OCI-LY1 (cell line): ENCODE results near the gene MUC5AC.

ENCODE experiments used
- H2AFZ ChIP-seq: fragments of 200-600 bp; sonication (generic), shearing (Covaris generic); 2 replicates; pipeline ENCODE4 v1.6.0; 2014; ENCODE audit warnings: antibody characterized with exemption, mild to moderate bottlenecking, low read length
- H3F3A ChIP-seq: fragments of 200-600 bp; sonication (generic), shearing (Covaris generic); 2 replicates; pipeline ENCODE4 v1.6.0; 2014; ENCODE audit warnings: mild to moderate bottlenecking, antibody characterized with exemption, low read length, moderate library complexity; ENCODE audit not compliant: insufficient read depth
- H3K27ac ChIP-seq: fragments of 200-600 bp; sonication (generic); 2 replicates; pipeline ENCODE4 v1.5.1; 2014; ENCODE audit warnings: low read length, mixed run types, mild to moderate bottlenecking, low read depth; ENCODE audit not compliant: poor library complexity, severe bottlenecking
- H3K27me3 ChIP-seq: fragments of 200-600 bp; sonication (generic); 2 replicates; pipeline ENCODE4 v1.6.0; 2014; ENCODE audit warnings: antibody characterized with exemption, mild to moderate bottlenecking, low read length, moderate library complexity; ENCODE audit not compliant: insufficient read depth
- H3K36me3 ChIP-seq: fragments of 200-600 bp; sonication (generic); 2 replicates; pipeline ENCODE4 v1.6.1; 2014; ENCODE audit warnings: mild to moderate bottlenecking, antibody characterized with exemption, low read length, moderate library complexity, mixed read lengths; ENCODE audit not compliant: insufficient read depth
- H3K4me1 ChIP-seq: fragments of 200-600 bp; sonication (generic); 2 replicates; pipeline ENCODE4 v1.5.1; 2014; ENCODE audit warnings: mild to moderate bottlenecking, low read length, moderate library complexity; ENCODE audit not compliant: insufficient read depth, severe bottlenecking
- H3K4me2 ChIP-seq: fragments of 200-600 bp; sonication (generic), shearing (Covaris generic); 2 replicates; pipeline ENCODE4 v1.6.1; 2014; ENCODE audit warnings: low read length
- H3K4me3 ChIP-seq: fragments of 200-600 bp; sonication (generic); 2 replicates; pipeline ENCODE4 v1.5.1; 2014; ENCODE audit warnings: low read length, low read depth, mild to moderate bottlenecking, mixed read lengths; ENCODE audit not compliant: poor library complexity, severe bottlenecking
- H3K79me2 ChIP-seq: fragments of 200-600 bp; shearing (Covaris generic); 2 replicates; pipeline ENCODE4 v1.6.1; 2016; ENCODE audit warnings: mixed run types, low read length, mixed read lengths; ENCODE audit not compliant: insufficient read depth
- H3K9ac ChIP-seq: fragments of 200-600 bp; sonication (generic), shearing (Covaris generic); 2 replicates; pipeline ENCODE4 v1.6.1; 2014; ENCODE audit warnings: mild to moderate bottlenecking, low read length, mixed read lengths
- H3K9me2 ChIP-seq: fragments of 200-600 bp; sonication (generic), shearing (Covaris generic); 2 replicates; pipeline ENCODE4 v1.6.1; 2014; ENCODE audit warnings: low read depth, mild to moderate bottlenecking, low read length, mixed read lengths
- H3K9me3 ChIP-seq: fragments of 200-600 bp; shearing (Covaris generic); 2 replicates; pipeline ENCODE4 v1.6.1; 2014; ENCODE audit warnings: low read length, mixed read lengths
- H4K20me1 ChIP-seq: fragments of 200-600 bp; sonication (generic), shearing (Covaris generic); 2 replicates; pipeline ENCODE4 v1.6.0; 2016; ENCODE audit warnings: mild to moderate bottlenecking, low read length; ENCODE audit not compliant: insufficient read depth
- CTCF ChIP-seq: fragments of 200-600 bp; sonication (generic), shearing (Covaris generic); IDR thresholded peaks from 2 replicates; pipeline ENCODE4 v1.5.1; 2017; ENCODE audit warnings: mild to moderate bottlenecking, antibody characterized with exemption, low read length, moderate library complexity, mixed read lengths
- EZH2 ChIP-seq: fragments of 200-600 bp; sonication (generic), shearing (Covaris generic); IDR thresholded peaks from 2 replicates; pipeline ENCODE4 v1.8.0; 2017; ENCODE audit warnings: borderline replicate concordance, mixed run types, mild to moderate bottlenecking, antibody characterized with exemption, low read length, moderate library complexity, mixed read lengths

Gene MUC5AC

GRCh38 chr11:1129611-1130160 lies 28.1 kb upstream of the MUC5AC start:
- Histone ChIP-seq H3K4me2 (no peak overlapping the region), H3K4me3 (no peak overlapping the region), H3F3A (no peaks in the 10 kb centered on the region), H4K20me1 (no peaks in the 10 kb centered on the region), H3K4me1 (no peaks in the 10 kb centered on the region), H3K9me2 (no peaks in the 10 kb centered on the region), H3K9me3 (no peaks in the 10 kb centered on the region), H3K36me3 (no peaks in the 10 kb centered on the region), H3K27me3 (no peaks in the 10 kb centered on the region), H2AFZ (no peak overlapping the region), H3K79me2 (no peaks in the 10 kb centered on the region), H3K9ac (no peak overlapping the region), H3K27ac (no peak overlapping the region)
- no peak for TF ChIP-seq EZH2
- no peak for TF ChIP-seq CTCF

GRCh38 chr11:1130276-1131032 lies 27.3 kb upstream of the MUC5AC start:
- no peaks in the 10 kb centered on the region for H3K4me1 ChIP-seq

GRCh38 chr11:1131033-1131911 lies 26.5 kb upstream of the MUC5AC start:
- H3K9ac ChIP-seq, result no peak overlapping the region
- no peak overlapping the region for H3K4me3 ChIP-seq
- H3K79me2 ChIP-seq, result no peaks in the 10 kb centered on the region
- TF ChIP-seq EZH2, result no peak
- TF ChIP-seq CTCF, result no peak
- no peaks in the 10 kb centered on the region for H3K4me1 ChIP-seq
- no peaks in the 10 kb centered on the region for H3K36me3 ChIP-seq
- H2AFZ ChIP-seq, result no peak overlapping the region
- no peak overlapping the region for H3K4me2 ChIP-seq
- H3K27me3 ChIP-seq, result no peaks in the 10 kb centered on the region
- H4K20me1 ChIP-seq, result no peaks in the 10 kb centered on the region
- H3K9me2 ChIP-seq, result no peaks in the 10 kb centered on the region
- no peak overlapping the region for H3K27ac ChIP-seq
- H3K9me3 ChIP-seq, result no peaks in the 10 kb centered on the region
- no peaks in the 10 kb centered on the region for H3F3A ChIP-seq

More at GRCh38 chr11:1130276-1131032, 27.3 kb upstream of the MUC5AC start:
- H3K27me3 ChIP-seq, result no peaks in the 10 kb centered on the region
- H2AFZ ChIP-seq, result no peak overlapping the region
- H3K79me2 ChIP-seq, result no peaks in the 10 kb centered on the region
- no peak overlapping the region for H3K4me3 ChIP-seq
- H3K36me3 ChIP-seq, result no peaks in the 10 kb centered on the region
- TF ChIP-seq EZH2 (no peak), CTCF (no peak)
- no peaks in the 10 kb centered on the region for H4K20me1 ChIP-seq
- H3F3A ChIP-seq, result no peaks in the 10 kb centered on the region
- no peak overlapping the region for H3K4me2 ChIP-seq
- H3K9me3 ChIP-seq, result no peaks in the 10 kb centered on the region
- no peak overlapping the region for H3K9ac ChIP-seq
- no peak overlapping the region for H3K27ac ChIP-seq
- H3K9me2 ChIP-seq, result no peaks in the 10 kb centered on the region
